OCI-LY7 (cell line): ENCODE results near the gene KCNK7. TPM values are rescaled to one million over a fixed set of nuclear protein-coding genes. Genes with fewer than 3 reads are reported as not detected.

Experiments used
- BruUV-seq: library from RNA; stranded (reverse); fragments of 400-500 nt; replicated peaks from 2 replicates; lab custom pipeline; 2021; lab: Mats Ljungman, UMichigan
- CTCF ChIA-PET: fragments of 300-600 bp; sonication (Branson Sonifier 250); formaldehyde crosslinking; loops from one replicate; lab custom pipeline; 2022; ENCODE audit warnings: antibody characterized with exemption; ENCODE audit not compliant: unreplicated experiment; lab: Charles Lee
- POLR2A ChIA-PET: fragments of 300-600 bp; sonication (Branson Sonifier 250); formaldehyde crosslinking; loops from one replicate; lab custom pipeline; 2022; ENCODE audit warnings: antibody characterized with exemption; lab: Charles Lee
- DNase-seq: peaks from one replicate; pipeline ENCODE4 v3.0.0-alpha.2; 2015; ENCODE audit warnings: low spot score
- H2AFZ ChIP-seq: fragments of 200-600 bp; sonication (generic), shearing (Covaris generic); 2 replicates; pipeline ENCODE4 v1.6.1; 2014; ENCODE audit warnings: mild to moderate bottlenecking, antibody characterized with exemption, low read length, moderate library complexity
- H3K27ac ChIP-seq: fragments of 200-600 bp; sonication (generic); 2 replicates; pipeline ENCODE4 v1.5.1; 2014; ENCODE audit warnings: mixed run types, low read depth, mild to moderate bottlenecking, moderate library complexity, low read length, inconsistent platforms; ENCODE audit not compliant: poor library complexity, severe bottlenecking
- H3K36me3 ChIP-seq: fragments of 200-600 bp; sonication (generic); 2 replicates; pipeline ENCODE4 v1.6.1; 2014; ENCODE audit warnings: mild to moderate bottlenecking, antibody characterized with exemption, low read length, moderate library complexity, mixed read lengths; ENCODE audit not compliant: insufficient read depth
- H3K4me1 ChIP-seq: fragments of 200-600 bp; sonication (generic); 2 replicates; pipeline ENCODE4 v1.5.1; 2014; ENCODE audit warnings: mild to moderate bottlenecking, low read length; ENCODE audit not compliant: insufficient read depth, poor library complexity, severe bottlenecking
- H3K4me2 ChIP-seq: fragments of 200-600 bp; sonication (generic); 2 replicates; pipeline ENCODE4 v1.6.1; 2014; ENCODE audit warnings: mild to moderate bottlenecking, low read length
- H3K4me3 ChIP-seq: fragments of 200-600 bp; sonication (generic); 2 replicates; pipeline ENCODE4 v1.5.1; 2014; ENCODE audit warnings: mild to moderate bottlenecking, low read depth, low read length; ENCODE audit not compliant: poor library complexity, severe bottlenecking
- H3K79me2 ChIP-seq: fragments of 200-600 bp; sonication (generic); 2 replicates; pipeline ENCODE4 v1.6.1; 2016; ENCODE audit warnings: low read depth, mild to moderate bottlenecking, low read length, moderate library complexity, mixed read lengths; ENCODE audit not compliant: insufficient read depth
- H3K9me2 ChIP-seq: fragments of 200-600 bp; sonication (generic); 2 replicates; pipeline ENCODE4 v1.6.1; 2016; ENCODE audit warnings: mild to moderate bottlenecking, low read length, mixed read lengths; ENCODE audit not compliant: insufficient read depth
- H3K9me3 ChIP-seq: fragments of 200-600 bp; sonication (generic); 2 replicates; pipeline ENCODE4 v1.6.1; 2014; ENCODE audit warnings: mild to moderate bottlenecking, mixed run types, low read length, mixed read lengths
- H4K20me1 ChIP-seq: fragments of 200-600 bp; sonication (generic); 2 replicates; pipeline ENCODE4 v1.6.1; 2014; ENCODE audit warnings: mild to moderate bottlenecking, antibody characterized with exemption, low read length, moderate library complexity, mixed read lengths; ENCODE audit not compliant: insufficient read depth
- CTCF ChIP-seq: fragments of 200-600 bp; sonication (generic); conservative IDR thresholded peaks from 2 replicates; pipeline ENCODE4 v1.5.1; 2014; ENCODE audit warnings: mild to moderate bottlenecking, antibody characterized with exemption, low read length, moderate library complexity, mixed read lengths
- EZH2phosphoT487 ChIP-seq: fragments of 200-600 bp; sonication (generic); IDR thresholded peaks from 2 replicates; pipeline ENCODE4 v1.6.1; 2018; ENCODE audit warnings: low read depth, borderline replicate concordance, mild to moderate bottlenecking, mixed run types, antibody characterized with exemption, low read length, moderate library complexity, mixed read lengths
- intact Hi-C: fragments of 100-400 bp; cut with micrococcal nuclease; formaldehyde crosslinking; loops from one replicate; pipeline ENCODE4 v1.10.0; 2022; ENCODE audit not compliant: unreplicated experiment
- total RNA-seq, 2 experiments: library from RNA; depleted of rRNA in 1 of 2; stranded (reverse); fragments of >200 nt in 1 of 2; shearing (Covaris generic) in 1 of 2; gene quantifications; 2 replicates each; pipeline ENCODE4 v1.2.3, GENCODE V29; 2014 to 2022

The KCNK7 gene
- total RNA-seq, 2 experiments from 2014 or later = 0.68 to 1.4 TPM

DNA sequence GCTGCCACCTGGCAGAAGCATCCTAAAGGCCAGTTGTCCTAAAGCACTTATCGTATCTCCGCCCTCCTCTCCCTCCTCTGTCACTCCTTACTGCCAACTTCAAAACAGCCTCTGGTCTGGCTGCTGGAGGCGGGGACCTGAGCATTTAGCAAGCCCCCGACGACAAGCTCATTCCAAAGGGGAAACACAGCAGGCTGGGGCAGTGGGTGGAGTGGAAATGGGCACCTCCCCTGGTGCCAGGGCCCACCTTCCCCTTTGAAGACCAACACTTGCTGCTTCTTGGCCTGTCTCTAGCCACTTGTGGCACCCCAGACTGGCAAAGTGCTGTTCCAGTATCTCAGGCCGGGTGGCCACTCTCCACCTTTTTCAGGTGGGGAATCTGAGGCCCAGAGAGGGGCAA lies 14.8 kb upstream of the KCNK7 start:
- ChIA-PET CTCF (interaction anchor here (0.6 kb wide), 1 partner anchor 17 kb away, joined by 3 read pairs; no protein-coding TSS in a partner anchor), POLR2A (interaction anchor here (0.7 kb wide), 1 partner anchor 11 kb away, joined by 3 read pairs; no protein-coding TSS in a partner anchor)
- no peak for DNase-seq
- Histone ChIP-seq H3K4me3 (no peak overlapping the region), H3K36me3 (peaks cover 22% of the 10 kb centered on the region), H3K9me3 (no peaks in the 10 kb centered on the region), H3K27ac (no peak overlapping the region), H3K9me2 (no peaks in the 10 kb centered on the region), H3K4me1 (peaks cover 32% of the 10 kb centered on the region), H3K79me2 (peaks cover 23% of the 10 kb centered on the region; the same call in 1 of the 2 replicates), H4K20me1 (no peaks in the 10 kb centered on the region), H3K4me2 (no peak overlapping the region), H2AFZ (no peak overlapping the region)
- BruUV-seq = no TSS peak
- no peak for TF ChIP-seq CTCF
- TF ChIP-seq EZH2phosphoT487 = no peak
- intact Hi-C loops = no loop called here

DNA sequence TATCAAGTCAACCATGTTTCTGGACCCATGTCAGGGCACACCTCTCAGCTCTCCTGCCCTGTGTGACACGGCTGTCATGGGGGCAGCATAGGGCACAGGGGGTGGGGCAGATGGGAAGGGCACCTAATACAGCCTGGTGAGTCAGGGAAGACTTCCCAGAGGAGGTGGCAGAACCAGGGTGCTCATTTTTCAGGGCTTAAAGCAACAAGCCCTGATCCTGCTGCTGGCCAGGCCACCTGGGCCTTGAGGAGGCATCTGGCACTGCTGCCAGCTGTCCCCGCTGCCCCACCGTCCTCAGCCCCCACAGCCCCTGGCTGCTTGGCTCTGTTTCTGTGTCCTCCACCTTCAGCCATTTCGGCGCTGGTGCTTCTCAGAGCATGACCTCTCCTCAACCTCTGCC lies 14.1 kb upstream of the KCNK7 start:
- POLR2A ChIA-PET = no interaction called here
- H3K4me1 ChIP-seq = peaks cover 32% of the 10 kb centered on the region
- no peak overlapping the region for H2AFZ ChIP-seq
- H3K9me2 ChIP-seq = no peaks in the 10 kb centered on the region
- H4K20me1 ChIP-seq = no peaks in the 10 kb centered on the region
- H3K27ac ChIP-seq = no peak overlapping the region
- BruUV-seq = no TSS peak
- DNase-seq = no peak
- H3K36me3 ChIP-seq = peaks cover 29% of the 10 kb centered on the region
- CTCF ChIA-PET = no interaction called here
- no peaks in the 10 kb centered on the region for H3K9me3 ChIP-seq
- TF ChIP-seq CTCF = no peak
- TF ChIP-seq EZH2phosphoT487 = no peak
- peaks cover 23% of the 10 kb centered on the region; the same call in 1 of the 2 replicates for H3K79me2 ChIP-seq
- no peak overlapping the region for H3K4me3 ChIP-seq
- intact Hi-C loops = no loop called here
- H3K4me2 ChIP-seq = no peak overlapping the region

DNA sequence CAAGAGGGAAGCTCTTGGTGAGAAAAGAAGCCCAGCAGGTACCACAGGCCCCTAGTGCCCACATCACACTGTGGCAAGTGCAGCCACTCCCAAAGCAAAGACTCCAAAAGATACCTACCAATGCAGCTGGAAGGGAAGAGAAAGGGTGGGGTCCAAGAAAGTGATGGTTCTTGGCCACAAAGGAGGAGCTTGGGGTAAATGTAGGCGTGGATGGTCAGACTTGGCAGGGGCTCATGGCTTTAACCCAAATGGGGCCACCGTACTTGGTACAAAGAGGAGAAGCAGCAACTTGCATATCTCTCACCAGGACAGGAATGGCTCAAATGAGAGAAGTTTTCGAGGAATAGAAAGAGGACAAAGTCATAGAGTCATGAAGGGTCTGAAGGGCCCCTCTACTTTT lies 13.6 kb upstream of the KCNK7 start:
- H3K36me3 ChIP-seq = peaks cover 33% of the 10 kb centered on the region
- peaks cover 32% of the 10 kb centered on the region for H3K4me1 ChIP-seq
- H3K4me3 ChIP-seq = no peak overlapping the region
- intact Hi-C loops = no loop called here
- POLR2A ChIA-PET = no interaction called here
- no peak overlapping the region for H3K4me2 ChIP-seq
- no peaks in the 10 kb centered on the region for H3K9me3 ChIP-seq
- BruUV-seq = no TSS peak
- H3K79me2 ChIP-seq = peaks cover 19% of the 10 kb centered on the region; the same call in 1 of the 2 replicates
- H4K20me1 ChIP-seq = no peaks in the 10 kb centered on the region
- no peak overlapping the region for H2AFZ ChIP-seq
- H3K27ac ChIP-seq = no peak overlapping the region
- no peaks in the 10 kb centered on the region for H3K9me2 ChIP-seq
- no peak for DNase-seq
- no peak for TF ChIP-seq CTCF
- no peak for TF ChIP-seq EZH2phosphoT487
- CTCF ChIA-PET = no interaction called here
